GM19239 (cell line): ENCODE data around the gene ARHGAP6.
"Not testable (repeated sequence)": the region's sequence is repeated elsewhere in the genome, so short reads cannot be mapped to it uniquely, and the experiment has no call there.

Source experiments
- DNase-seq: peaks from one replicate; pipeline ENCODE4 v3.0.0; 2011; ENCODE audit warnings: low spot score; ENCODE audit not compliant: insufficient read length
- FAIRE-seq: peaks from 2 replicates; lab custom pipeline; 2011; peaks lifted over from hg19 to GRCh38; lab: Jason Lieb, UNC

ARHGAP6 gene

GRCh38 chrX:11148401-11148800 is 517.3 kb downstream of the ARHGAP6 start:
- FAIRE-seq (no peak), DNase-seq (no peak)

- no peak for FAIRE-seq
- no peak for DNase-seq
Observed at GRCh38 chrX:11146411-11146810, 519.3 kb downstream of the ARHGAP6 start.

- peak; percentile 79 for FAIRE-seq
- DNase-seq, result peak; percentile 23
Observed at GRCh38 chrX:11143931-11144678, 521.6 kb downstream of the ARHGAP6 start.

- peak; percentile 79 for FAIRE-seq
Observed at GRCh38 chrX:11138498-11139390, 527.0 kb downstream of the ARHGAP6 start.

GRCh38 chrX:11137543-11138139 is 528.1 kb downstream of the ARHGAP6 start:
- FAIRE-seq (peak; percentile 83), DNase-seq (no peak)

More at GRCh38 chrX:11138498-11139390, 527.0 kb downstream of the ARHGAP6 start:
- DNase-seq, result no peak

GRCh38 chrX:11135564-11136185 is 530.0 kb downstream of the ARHGAP6 start:
- no peak for FAIRE-seq
- no peak for DNase-seq

- no peak for FAIRE-seq
- DNase-seq, result no peak
Observed at GRCh38 chrX:11131146-11131545, 534.6 kb downstream of the ARHGAP6 start.

- FAIRE-seq, result no peak
- no peak for DNase-seq
Observed at GRCh38 chrX:11130136-11130535, 535.6 kb downstream of the ARHGAP6 start.

GRCh38 chrX:11129534-11130105 is 536.1 kb downstream of the ARHGAP6 start:
- DNase-seq (no peak), FAIRE-seq (no peak)

- no peak for FAIRE-seq
- no peak for DNase-seq
Observed at GRCh38 chrX:11125060-11125459, 540.7 kb downstream of the ARHGAP6 start.

GRCh38 chrX:11124112-11124511 is 541.6 kb downstream of the ARHGAP6 start:
- no peak for DNase-seq
- FAIRE-seq, result peak; percentile 71

GRCh38 chrX:11123087-11123486 is 542.6 kb downstream of the ARHGAP6 start:
- not testable (repeated sequence) for DNase-seq, FAIRE-seq

- DNase-seq (no peak), FAIRE-seq (peak; percentile 68)
Observed at GRCh38 chrX:11119313-11119943, 546.3 kb downstream of the ARHGAP6 start.

GRCh38 chrX:11117745-11118144 is 548.0 kb downstream of the ARHGAP6 start:
- DNase-seq (no peak), FAIRE-seq (peak; percentile 61)

- FAIRE-seq (peak; percentile 51), DNase-seq (no peak)
Observed at GRCh38 chrX:11113731-11114130, 552.0 kb downstream of the ARHGAP6 start.

- no peak for FAIRE-seq
- DNase-seq, result no peak
Observed at GRCh38 chrX:11111947-11112346, 553.8 kb downstream of the ARHGAP6 start.

GRCh38 chrX:11111037-11111851 is 554.5 kb downstream of the ARHGAP6 start, which contains the start of gene HCCS:
Gene HCCS, plus strand, starts transcription at chrX:11111332. Its CDS starts 729 bp downstream, at chrX:11112061.
- peak; percentile 93 for FAIRE-seq

GRCh38 chrX:11109968-11110367 is 555.8 kb downstream of the ARHGAP6 start:
- peak; percentile 44 for FAIRE-seq
- no peak for DNase-seq

More at GRCh38 chrX:11111037-11111851, 554.5 kb downstream of the ARHGAP6 start, which contains the start of gene HCCS:
- DNase-seq, result peak; percentile 32
